SK-N-SH (cell line): ENCODE measurements around the gene MAPK11. TPM values are rescaled to one million over a fixed set of nuclear protein-coding genes. Genes with fewer than 3 reads are reported as not detected.
A peak's percentile ranks its signal among the peaks of the same experiment; 100 is the strongest.

Experiments
- CTCF ChIA-PET: fragments of 300-600, 350-600 bp; formaldehyde crosslinking; extraction: SDS; loops from one replicate; lab custom pipeline; 2021; lab: Yijun Ruan, JAX
- POLR2A ChIA-PET: fragments of 350-600 bp; sonication (Branson Sonifier 250); formaldehyde crosslinking; extraction: SDS; loops from one replicate; lab custom pipeline; 2020; ENCODE audit warnings: antibody characterized with exemption, inconsistent platforms; lab: Yijun Ruan, JAX
- DNase-seq: peaks from one replicate; pipeline ENCODE4 v3.0.0; 2012
- H2AFZ ChIP-seq: fragments of 200-600 bp; sonication (generic); 2 replicates; pipeline ENCODE4 v1.8.1; 2016; ENCODE audit warnings: antibody characterized with exemption, mild to moderate bottlenecking, low read depth
- H3F3A ChIP-seq: fragments of 200-600 bp; sonication (generic); replicated peaks from 2 replicates; pipeline ENCODE3; 2016; ENCODE audit warnings: antibody characterized with exemption, mild to moderate bottlenecking; ENCODE audit not compliant: insufficient read depth
- H3K27ac ChIP-seq, 2 experiments: fragments of 200-500 bp in 1 of 2; fragments of 200-600 bp in 1 of 2; sonication (Bioruptor generic) in 1 of 2; sonication (generic), shearing (Covaris generic) in 1 of 2; 2 replicates each; pipeline versions ENCODE4 v1.5.1 to v1.6.1; 2014 to 2016; ENCODE audit warnings: low read depth in 2 of 2, inconsistent platforms in 1 of 2, low read length in 1 of 2, mild to moderate bottlenecking in 1 of 2, mixed read lengths in 1 of 2
- H3K27me3 ChIP-seq: fragments of 200-600 bp; sonication (generic), shearing (Covaris generic); 2 replicates; pipeline ENCODE4 v1.6.1; 2016; ENCODE audit warnings: mixed run types; ENCODE audit not compliant: insufficient read depth
- H3K36me3 ChIP-seq, 2 experiments: fragments of 200-500 bp in 1 of 2; fragments of 200-600 bp in 1 of 2; sonication (Bioruptor generic) in 1 of 2; sonication (generic) in 1 of 2; replicated peaks in 1 of 2; 2 replicates each; pipeline versions ENCODE3 to v1.5.1; 2014 to 2016; ENCODE audit warnings: low read length in 1 of 2, mild to moderate bottlenecking in 1 of 2; ENCODE audit not compliant: insufficient read depth in 2 of 2, control insufficient read depth in 1 of 2
- H3K4me1 ChIP-seq, 2 experiments: fragments of 200-500 bp in 1 of 2; fragments of 200-600 bp in 1 of 2; sonication (Bioruptor generic) in 1 of 2; sonication (generic), shearing (Covaris generic) in 1 of 2; 2 replicates each; pipeline versions ENCODE4 v1.5.1 to v1.6.1; 2014 to 2016; ENCODE audit warnings: low read depth in 1 of 2, low read length in 1 of 2, mixed run types in 1 of 2; ENCODE audit not compliant: insufficient read depth in 2 of 2, control insufficient read depth in 1 of 2
- H3K4me2 ChIP-seq: fragments of 200-600 bp; sonication (generic), shearing (Covaris generic); 2 replicates; pipeline ENCODE4 v1.6.1; 2017; ENCODE audit warnings: mixed run types
- H3K4me3 ChIP-seq, 2 experiments: fragments of 200-500 bp in 1 of 2; fragments of 200-600 bp in 1 of 2; sonication (Bioruptor generic) in 1 of 2; sonication (generic), shearing (Covaris generic) in 1 of 2; 2 replicates each; pipeline versions ENCODE4 v1.5.1 to v1.8.1; 2014 to 2016; ENCODE audit warnings: low read depth in 2 of 2, inconsistent platforms in 1 of 2, low read length in 1 of 2, mild to moderate bottlenecking in 1 of 2, mixed read lengths in 1 of 2, moderate library complexity in 1 of 2
- H3K79me2 ChIP-seq: fragments of 200-600 bp; sonication (generic); 2 replicates; pipeline ENCODE4 v1.8.1; 2017; ENCODE audit warnings: mild to moderate bottlenecking; ENCODE audit not compliant: insufficient read depth
- H3K9ac ChIP-seq: fragments of 200-600 bp; sonication (generic); 2 replicates; pipeline ENCODE4 v1.6.1; 2017; ENCODE audit warnings: mixed run types
- H3K9me2 ChIP-seq: fragments of 200-600 bp; sonication (generic); 2 replicates; pipeline ENCODE4 v1.6.1; 2017; ENCODE audit warnings: mixed run types
- H3K9me3 ChIP-seq: fragments of 200-600 bp; sonication (generic); 2 replicates; pipeline ENCODE4 v1.6.1; 2017; ENCODE audit warnings: mixed run types, mild to moderate bottlenecking, moderate library complexity
- H4K20me1 ChIP-seq: fragments of 200-600 bp; sonication (generic); 2 replicates; pipeline ENCODE4 v1.6.1; 2017; ENCODE audit warnings: mild to moderate bottlenecking, mixed run types; ENCODE audit not compliant: insufficient read depth
- EP300 ChIP-seq, 2 experiments: IDR thresholded peaks; 2 replicates each; pipeline versions ENCODE4 v1.4.0 to v1.6.1; 2012; ENCODE audit warnings: borderline replicate concordance in 1 of 2, low read depth in 1 of 2, low read length in 1 of 2
- EZH2phosphoT487 ChIP-seq: fragments of 200-600 bp; sonication (generic); IDR thresholded peaks from 2 replicates; pipeline ENCODE4 v1.6.1; 2017; ENCODE audit warnings: low read depth, mixed run types, mild to moderate bottlenecking, antibody characterized with exemption, moderate library complexity, borderline replicate concordance
- GABPA ChIP-seq: IDR thresholded peaks from 2 replicates; pipeline ENCODE4 v1.4.0; 2012; ENCODE audit warnings: low read depth, mild to moderate bottlenecking
- NFIC ChIP-seq: IDR thresholded peaks from 2 replicates; pipeline ENCODE4 v1.4.0; 2012; ENCODE audit warnings: borderline replicate concordance
- WGBS: methylation state at CpG from one replicate; pipeline ENCODE4 v1.1.6; 2017; ENCODE audit warnings: low lambda C conversion rate; 5-methylcytosine and 5-hydroxymethylcytosine counted together
- polyA plus RNA-seq, 3 experiments: library from polyadenylated mRNA; depleted of rRNA; stranded (reverse); fragments of >200 nt; gene quantifications; 2 replicates each; pipeline ENCODE4 v1.2.3, GENCODE V29; 2012
- TF ChIP-seq, protein P1 (sequence below): fragments of 200-600 bp; sonication (generic); IDR thresholded peaks from 2 replicates; pipeline ENCODE4 v1.6.1; 2017; ENCODE audit warnings: antibody characterized with exemption, mild to moderate bottlenecking, moderate library complexity

Gene MAPK11
- polyA plus RNA-seq, 1 of the 3 experiments (the other 2 are of a cell fraction): 36.0 TPM

DNA sequence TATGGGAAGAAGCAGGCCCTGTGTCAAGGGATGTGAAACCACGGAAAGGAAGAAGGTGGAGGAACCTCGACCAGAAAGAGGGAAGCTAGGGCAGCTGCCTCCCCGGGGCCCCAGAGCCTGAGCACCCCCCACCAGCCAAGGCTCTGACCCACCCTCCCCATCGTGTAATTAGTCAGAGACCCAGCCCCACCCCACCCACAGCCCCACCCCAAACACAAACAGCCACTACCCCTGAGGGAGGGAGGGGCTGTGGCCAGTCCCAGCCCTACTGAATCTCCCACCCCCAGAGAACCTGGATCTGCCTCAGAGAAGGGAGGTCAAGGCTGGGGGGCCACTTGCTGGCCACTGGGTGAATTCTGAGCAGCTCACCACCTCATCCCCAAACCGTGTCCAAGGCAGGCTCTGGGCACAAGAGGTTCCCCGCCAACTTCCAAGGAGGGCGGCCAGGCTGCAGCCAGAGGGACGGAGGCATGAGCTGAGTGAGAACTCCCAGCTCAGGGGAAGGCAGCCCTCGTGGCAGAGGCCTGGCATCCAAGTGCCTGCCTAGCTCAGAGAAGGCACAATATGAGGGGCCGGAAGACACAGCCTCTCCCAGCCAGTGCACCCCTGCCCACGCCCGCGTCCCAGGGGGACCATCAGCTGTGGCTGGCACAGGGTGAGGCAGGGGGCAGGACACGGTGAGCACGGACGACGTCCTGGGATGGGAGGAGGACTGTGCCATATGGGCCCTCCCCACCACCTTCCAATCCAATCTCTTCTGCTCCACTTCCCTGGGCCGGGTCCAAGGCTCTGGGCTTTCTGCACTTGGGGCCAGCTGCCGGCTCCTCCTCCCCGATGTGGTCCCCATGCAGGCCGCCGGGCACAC, 34.6 kb upstream of the MAPK11 start:
- H2AFZ ChIP-seq: no peak overlapping the region
- POLR2A ChIA-PET: no interaction called here
- H3K9me2 ChIP-seq: no peaks in the 10 kb centered on the region
- peak overlapping the region; percentile 99 for H3K9ac ChIP-seq
- no peaks in the 10 kb centered on the region for H3K27me3 ChIP-seq
- peaks cover 3 to 11% of the 10 kb centered on the region in 2 experiments for H3K36me3 ChIP-seq
- peaks cover 71% of the 10 kb centered on the region for H3K79me2 ChIP-seq
- H4K20me1 ChIP-seq: peaks cover 42% of the 10 kb centered on the region
- CTCF ChIA-PET: interaction anchor here (0.7 to 4.1 kb wide), 9 partner anchors 10 to 53 kb away, joined by 3 to 28 read pairs (median 4); partner anchors contain the start of genes DENND6B and HDAC10
- H3K9me3 ChIP-seq: no peaks in the 10 kb centered on the region
- DNase-seq: no peak
- WGBS: 64% methylated on average over 11 of the region's 22 CpGs
- peak overlapping the region; percentile 95 to 97 for H3K27ac ChIP-seq
- TF ChIP-seq EZH2phosphoT487: no peak
- TF ChIP-seq EP300 (IDR thresholded peaks at IDR 0.05; ENCODE audit: borderline replicate concordance in 1 of 2, low read depth in 1 of 2, low read length in 1 of 2): no peak
- no peak for TF ChIP-seq NFIC
- H3K4me2 ChIP-seq: peak overlapping the region; percentile 100
- H3K4me1 ChIP-seq: peaks cover 46 to 67% of the 10 kb centered on the region in 2 experiments; a peak in 3 of 4 replicates
- peaks cover 21% of the 10 kb centered on the region for H3F3A ChIP-seq
- peak overlapping the region; percentile 95 to 98 for H3K4me3 ChIP-seq

DNA sequence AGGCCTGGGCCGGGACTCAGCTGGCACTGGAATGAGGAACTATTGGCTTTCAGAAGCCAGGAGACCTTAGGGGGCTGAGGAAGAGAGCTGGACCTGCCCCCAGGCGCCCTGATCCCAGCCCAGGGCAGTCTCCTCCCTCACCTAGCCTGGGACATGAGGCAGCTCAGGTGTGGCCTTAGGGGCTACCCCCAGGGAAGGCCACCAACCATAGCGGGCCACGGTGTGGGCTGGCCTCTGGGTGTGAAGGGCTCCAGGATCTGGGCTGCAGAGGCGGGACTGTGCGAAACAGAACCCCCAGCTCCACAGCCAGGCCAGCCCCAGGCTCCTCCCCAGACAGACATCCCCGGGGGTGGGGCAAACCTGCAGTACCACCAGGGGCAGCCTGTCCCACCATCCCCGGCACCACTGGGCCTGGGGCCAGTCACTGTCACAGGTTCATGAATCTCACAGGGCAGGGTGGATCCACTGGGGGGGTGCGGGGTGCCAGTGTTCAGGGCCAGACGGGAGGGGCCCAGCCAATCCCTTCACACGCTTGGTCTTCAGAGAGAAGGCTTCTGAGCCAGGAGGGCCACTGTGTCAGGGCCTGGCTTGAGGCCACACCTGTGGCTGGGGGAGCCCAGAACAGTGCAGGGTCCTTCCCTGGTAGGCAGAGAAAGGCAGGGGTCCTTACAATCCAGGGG, 33.8 kb upstream of the MAPK11 start:
- ChIA-PET CTCF (interaction anchor here (0.7 to 4.1 kb wide), 9 partner anchors 8 to 49 kb away, joined by 3 to 28 read pairs (median 4); partner anchors contain the start of gene DENND6B), POLR2A (no interaction called here)
- Histone ChIP-seq H3K79me2 (peaks cover 78% of the 10 kb centered on the region), H4K20me1 (peaks cover 48% of the 10 kb centered on the region), H2AFZ (no peak overlapping the region), H3K27ac (peak overlapping the region; percentile 48 to 95), H3K4me1 (peaks cover 46 to 67% of the 10 kb centered on the region in 2 experiments; a peak in 3 of 4 replicates), H3K9ac (peak overlapping the region; percentile 43), H3K27me3 (no peaks in the 10 kb centered on the region), H3K9me2 (no peaks in the 10 kb centered on the region), H3K9me3 (no peaks in the 10 kb centered on the region), H3F3A (peaks cover 21% of the 10 kb centered on the region), H3K4me3 (peak overlapping the region in 1 of 2 experiments; percentile 35; a peak in 2 of 4 replicates), H3K36me3 (peaks cover 3 to 11% of the 10 kb centered on the region in 2 experiments), H3K4me2 (peak overlapping the region; percentile 100)
- TF ChIP-seq GABPA: no peak
- TF ChIP-seq, protein P1, sequence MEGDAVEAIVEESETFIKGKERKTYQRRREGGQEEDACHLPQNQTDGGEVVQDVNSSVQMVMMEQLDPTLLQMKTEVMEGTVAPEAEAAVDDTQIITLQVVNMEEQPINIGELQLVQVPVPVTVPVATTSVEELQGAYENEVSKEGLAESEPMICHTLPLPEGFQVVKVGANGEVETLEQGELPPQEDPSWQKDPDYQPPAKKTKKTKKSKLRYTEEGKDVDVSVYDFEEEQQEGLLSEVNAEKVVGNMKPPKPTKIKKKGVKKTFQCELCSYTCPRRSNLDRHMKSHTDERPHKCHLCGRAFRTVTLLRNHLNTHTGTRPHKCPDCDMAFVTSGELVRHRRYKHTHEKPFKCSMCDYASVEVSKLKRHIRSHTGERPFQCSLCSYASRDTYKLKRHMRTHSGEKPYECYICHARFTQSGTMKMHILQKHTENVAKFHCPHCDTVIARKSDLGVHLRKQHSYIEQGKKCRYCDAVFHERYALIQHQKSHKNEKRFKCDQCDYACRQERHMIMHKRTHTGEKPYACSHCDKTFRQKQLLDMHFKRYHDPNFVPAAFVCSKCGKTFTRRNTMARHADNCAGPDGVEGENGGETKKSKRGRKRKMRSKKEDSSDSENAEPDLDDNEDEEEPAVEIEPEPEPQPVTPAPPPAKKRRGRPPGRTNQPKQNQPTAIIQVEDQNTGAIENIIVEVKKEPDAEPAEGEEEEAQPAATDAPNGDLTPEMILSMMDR: 0 out of 2 replicates have a peak, but pooled peaks have one; percentile 13
- WGBS: 39% methylated on average over 4 of the region's 11 CpGs
- DNase-seq: peak; percentile 63
